Measurements from ENCODE around the gene PHF3. TPM values are rescaled to one million over a fixed set of nuclear protein-coding genes. Genes with fewer than 3 reads are reported as not detected.

The PHF3 gene
- total RNA-seq, 2 experiments from 2014 or later: 54.8 to 92.5 TPM

DNA sequence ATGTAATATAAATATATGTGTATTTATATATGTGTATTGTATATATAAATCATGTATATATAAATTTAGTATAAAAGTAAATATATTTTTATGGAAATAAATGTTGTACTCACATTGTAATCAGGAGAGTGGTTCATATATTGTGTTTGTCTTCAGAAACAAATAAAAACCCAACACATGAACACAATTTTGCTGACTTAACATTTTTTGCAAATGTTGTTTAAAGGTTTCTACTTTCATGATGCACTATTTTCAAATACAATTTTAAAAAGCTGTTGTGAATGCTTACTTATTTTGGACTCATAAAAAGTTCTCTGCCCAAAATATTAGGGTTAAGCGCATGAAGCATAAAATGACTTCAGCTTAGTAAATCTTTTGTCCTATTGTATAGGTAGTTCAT is 24.0 kb upstream of the PHF3 start:
- no TSS peak for BruUV-seq (replicated peaks)
- no peaks in the 10 kb centered on the region for H3K4me1 ChIP-seq (ENCODE audit: insufficient read depth, low read length, poor library complexity, severe bottlenecking)
- ChIA-PET CTCF (ENCODE audit: unreplicated experiment) (interaction anchor here (0.8 kb wide), 1 partner anchor 142 kb away, joined by 3 read pairs; no protein-coding TSS in a partner anchor), POLR2A (interaction anchor here (0.6 to 2.1 kb wide), 3 partner anchors 12 to 187 kb away, joined by 3 to 8 read pairs (median 4); no protein-coding TSS in a partner anchor)
- no peak overlapping the region for H3K4me3 ChIP-seq (ENCODE audit: low read depth, low read length, poor library complexity, severe bottlenecking)
- H3K36me3 ChIP-seq (ENCODE audit: insufficient read depth, low read length): no peaks in the 10 kb centered on the region
- no peak overlapping the region for H2AFZ ChIP-seq (ENCODE audit: low read length)
- no peak for DNase-seq (ENCODE audit: low spot score)
- H3K79me2 ChIP-seq (ENCODE audit: insufficient read depth, low read depth, low read length): no peaks in the 10 kb centered on the region
- H3K27ac ChIP-seq (ENCODE audit: low read depth, low read length, poor library complexity, severe bottlenecking): no peak overlapping the region
- intact Hi-C loops (cut with micrococcal nuclease; ENCODE audit: unreplicated experiment): no loop called here
- no peaks in the 10 kb centered on the region for H3K9me2 ChIP-seq (ENCODE audit: insufficient read depth, low read length)
- H4K20me1 ChIP-seq (ENCODE audit: insufficient read depth, low read length): no peaks in the 10 kb centered on the region
- H3K9me3 ChIP-seq (ENCODE audit: low read length): no peaks in the 10 kb centered on the region
- TF ChIP-seq EZH2phosphoT487 (IDR thresholded peaks at IDR 0.05; ENCODE audit: borderline replicate concordance, low read depth, low read length) (no peak), CTCF (conservative IDR thresholded peaks at IDR 0.05; ENCODE audit: low read length) (no peak)
- no peak overlapping the region for H3K4me2 ChIP-seq (ENCODE audit: low read length)

GRCh38 chr6:63615590-63615989 is 20.0 kb upstream of the PHF3 start:
- no TSS peak for BruUV-seq (replicated peaks)
- Histone ChIP-seq H3K4me1 (ENCODE audit: insufficient read depth, low read length, poor library complexity, severe bottlenecking) (no peaks in the 10 kb centered on the region), H4K20me1 (ENCODE audit: insufficient read depth, low read length) (no peaks in the 10 kb centered on the region), H3K27ac (ENCODE audit: low read depth, low read length, poor library complexity, severe bottlenecking) (no peak overlapping the region), H3K9me3 (ENCODE audit: low read length) (no peaks in the 10 kb centered on the region), H3K4me2 (ENCODE audit: low read length) (no peak overlapping the region), H3K9me2 (ENCODE audit: insufficient read depth, low read length) (no peaks in the 10 kb centered on the region), H3K36me3 (ENCODE audit: insufficient read depth, low read length) (no peaks in the 10 kb centered on the region), H3K79me2 (ENCODE audit: insufficient read depth, low read depth, low read length) (no peaks in the 10 kb centered on the region), H3K4me3 (ENCODE audit: low read depth, low read length, poor library complexity, severe bottlenecking) (no peak overlapping the region), H2AFZ (ENCODE audit: low read length) (no peak overlapping the region)
- ChIA-PET POLR2A (interaction anchor here (1.6 kb wide), 1 partner anchor 13 kb away, joined by 5 read pairs; no protein-coding TSS in a partner anchor), CTCF (ENCODE audit: unreplicated experiment) (no interaction called here)
- intact Hi-C loops (cut with micrococcal nuclease; ENCODE audit: unreplicated experiment): no loop called here
- DNase-seq (ENCODE audit: low spot score): no peak
- TF ChIP-seq CTCF (conservative IDR thresholded peaks at IDR 0.05; ENCODE audit: low read length): no peak
- TF ChIP-seq EZH2phosphoT487 (IDR thresholded peaks at IDR 0.05; ENCODE audit: borderline replicate concordance, low read depth, low read length): no peak

DNA sequence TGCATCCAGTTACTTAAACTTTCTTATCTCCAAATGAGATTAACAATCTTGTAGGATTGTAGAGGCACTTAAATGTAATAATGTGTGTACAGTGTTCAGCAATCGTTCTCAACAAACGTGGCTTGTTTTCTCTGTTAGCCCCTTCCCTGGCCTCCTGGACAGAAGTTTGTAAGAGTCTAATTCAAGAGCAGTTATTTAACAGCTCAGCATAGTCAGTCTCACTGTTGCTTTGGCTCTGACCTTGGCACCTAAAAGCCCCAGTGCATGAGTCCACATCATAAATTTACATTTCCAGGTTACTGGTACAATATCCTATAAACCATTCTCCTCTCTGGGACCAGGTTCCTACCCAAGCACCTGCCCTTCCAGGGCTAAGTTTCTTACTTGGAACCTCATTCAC is 11.5 kb upstream of the PHF3 start:
- TF ChIP-seq EZH2phosphoT487 (IDR thresholded peaks at IDR 0.05; ENCODE audit: borderline replicate concordance, low read depth, low read length): no peak
- TF ChIP-seq CTCF (conservative IDR thresholded peaks at IDR 0.05; ENCODE audit: low read length): no peak
- no peaks in the 10 kb centered on the region for H3K79me2 ChIP-seq (ENCODE audit: insufficient read depth, low read depth, low read length)
- intact Hi-C loops (cut with micrococcal nuclease; ENCODE audit: unreplicated experiment): no loop called here
- no peaks in the 10 kb centered on the region for H3K9me2 ChIP-seq (ENCODE audit: insufficient read depth, low read length)
- ChIA-PET POLR2A (interaction anchor here (0.6 to 1.8 kb wide), 3 partner anchors 9 to 23 kb away, joined by 4 to 8 read pairs (median 6); no protein-coding TSS in a partner anchor), CTCF (ENCODE audit: unreplicated experiment) (no interaction called here)
- no TSS peak for BruUV-seq (replicated peaks)
- no peak overlapping the region for H2AFZ ChIP-seq (ENCODE audit: low read length)
- H3K4me2 ChIP-seq (ENCODE audit: low read length): no peak overlapping the region
- no peak for DNase-seq (ENCODE audit: low spot score)
- H4K20me1 ChIP-seq (ENCODE audit: insufficient read depth, low read length): no peaks in the 10 kb centered on the region
- no peaks in the 10 kb centered on the region for H3K9me3 ChIP-seq (ENCODE audit: low read length)
- H3K27ac ChIP-seq (ENCODE audit: low read depth, low read length, poor library complexity, severe bottlenecking): no peak overlapping the region
- peaks cover under 1% of the 10 kb centered on the region for H3K4me1 ChIP-seq (ENCODE audit: insufficient read depth, low read length, poor library complexity, severe bottlenecking)
- no peaks in the 10 kb centered on the region for H3K36me3 ChIP-seq (ENCODE audit: insufficient read depth, low read length)
- H3K4me3 ChIP-seq (ENCODE audit: low read depth, low read length, poor library complexity, severe bottlenecking): no peak overlapping the region

All from OCI-LY7 (cell line).